ENCODE results near the gene CALM3.
A peak's percentile ranks its signal among the peaks of the same experiment; 100 is the strongest.
"Not testable (repeated sequence)": the region's sequence is repeated elsewhere in the genome, so short reads cannot be mapped to it uniquely, and the experiment has no call there.

The CALM3 gene

DNA sequence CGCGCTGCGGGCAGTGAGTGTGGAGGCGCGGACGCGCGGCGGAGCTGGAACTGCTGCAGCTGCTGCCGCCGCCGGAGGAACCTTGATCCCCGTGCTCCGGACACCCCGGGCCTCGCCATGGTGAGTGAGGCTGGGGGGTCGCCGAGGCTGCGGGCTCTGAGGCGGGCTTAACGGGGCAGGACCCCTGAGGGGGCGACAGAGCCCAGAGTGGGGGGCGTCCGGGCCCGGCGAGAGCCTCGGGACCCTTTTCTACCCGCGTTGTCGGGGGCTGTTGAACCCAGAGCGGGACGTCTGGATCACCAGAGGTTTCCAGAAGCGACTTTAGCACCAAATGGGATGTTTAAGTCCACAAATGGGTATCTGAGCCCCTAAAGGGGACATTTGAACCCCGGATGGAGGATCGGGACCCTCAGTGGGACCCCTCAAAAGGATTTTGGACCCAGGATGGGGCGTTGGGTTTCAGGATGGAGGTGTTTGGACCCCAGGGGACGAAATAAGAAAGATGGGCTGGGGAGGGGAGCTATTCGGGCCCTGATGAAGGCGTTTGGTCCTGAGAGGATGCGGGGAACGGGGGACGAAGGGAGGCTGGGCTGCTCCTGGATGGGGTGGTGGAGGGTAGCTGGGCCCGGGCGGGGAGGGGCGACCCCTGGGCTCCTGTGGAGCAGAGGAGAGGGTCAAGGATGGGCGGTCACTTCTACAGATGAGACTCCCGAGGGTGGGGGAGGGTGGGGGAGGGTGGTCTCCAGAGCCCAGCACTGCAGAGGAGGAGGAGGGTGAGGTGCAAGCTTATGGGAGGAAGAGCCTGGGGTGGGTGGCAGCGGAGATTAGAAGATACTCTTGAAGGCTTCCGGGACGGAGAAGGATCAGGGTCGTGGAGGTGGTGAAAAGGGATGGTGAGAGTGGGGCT lies at the start of gene CALM3:
Gene CALM3 (plus strand): TSS at position 13 of the 907 bp plus-strand sequence. CDS start 105 bp downstream, at position 118.
- no peak for DNase-seq

DNA sequence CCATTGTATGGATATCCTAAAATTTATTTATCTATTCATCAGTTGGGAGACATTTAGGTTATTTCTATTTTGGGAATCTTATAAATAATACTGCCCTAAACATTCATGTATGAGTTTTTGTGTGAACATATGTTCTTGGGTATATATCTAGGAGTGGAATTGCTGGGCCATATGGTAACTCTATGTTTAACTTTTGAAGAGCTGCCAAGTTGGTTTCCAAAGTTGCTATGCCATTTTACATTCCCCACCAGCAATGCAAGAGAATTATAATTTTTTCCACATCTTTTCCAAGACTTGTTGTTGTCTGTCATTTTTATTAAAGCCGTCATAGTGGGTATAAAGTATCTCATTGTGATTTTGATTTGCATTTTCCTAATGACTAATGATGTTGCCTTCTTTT lies 48.2 kb upstream of the CALM3 start:
- DNase-seq = no peak

DNA sequence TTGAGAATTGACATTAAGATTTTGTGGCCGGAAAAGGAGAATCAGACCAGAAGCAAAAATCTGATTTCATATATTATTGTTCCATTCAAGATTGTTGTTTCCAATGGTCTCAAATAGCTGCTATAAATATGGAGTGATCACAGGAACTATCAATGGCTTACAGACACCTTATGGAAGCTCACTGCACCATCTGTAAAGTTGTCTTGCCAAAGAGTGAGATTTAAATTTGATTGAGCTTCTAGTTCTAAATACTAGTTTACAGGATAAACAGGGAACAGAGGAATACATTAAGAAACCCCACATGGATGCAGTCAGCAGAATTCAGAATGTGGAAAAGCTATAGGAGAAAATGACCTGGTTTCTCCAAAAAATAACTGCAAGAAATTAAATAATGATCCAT lies 47.0 kb upstream of the CALM3 start:
- no peak for DNase-seq

DNA sequence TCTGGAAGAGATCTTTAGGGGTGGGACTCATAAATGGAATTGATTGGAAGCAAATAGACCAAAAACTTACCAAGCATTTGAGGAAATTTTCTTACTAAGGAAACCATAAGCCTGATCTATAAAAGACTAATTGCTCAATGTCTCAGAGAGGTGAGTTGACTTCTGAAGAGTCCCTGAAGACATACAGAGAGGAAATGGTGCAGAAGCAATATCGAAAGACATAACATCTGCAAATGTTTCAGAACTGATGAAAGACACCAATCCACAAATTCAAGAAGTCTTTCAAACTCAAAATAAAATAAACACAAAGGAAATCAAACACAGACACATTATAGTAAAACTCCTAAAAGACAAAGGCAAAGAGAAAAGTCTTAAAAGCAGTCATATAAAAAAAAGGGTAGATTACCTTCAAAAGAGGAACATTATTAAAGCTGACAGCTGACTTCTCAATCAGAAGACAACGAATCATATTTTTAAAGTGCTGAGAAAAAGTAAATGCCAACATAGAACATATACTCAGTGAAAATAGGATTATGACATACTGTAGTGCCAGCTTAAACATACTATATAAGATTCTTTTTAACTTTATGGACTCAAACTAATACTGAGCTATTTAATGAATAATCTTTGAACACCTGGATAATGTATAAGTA lies 45.4 kb upstream of the CALM3 start:
- DNase-seq = no peak

DNA sequence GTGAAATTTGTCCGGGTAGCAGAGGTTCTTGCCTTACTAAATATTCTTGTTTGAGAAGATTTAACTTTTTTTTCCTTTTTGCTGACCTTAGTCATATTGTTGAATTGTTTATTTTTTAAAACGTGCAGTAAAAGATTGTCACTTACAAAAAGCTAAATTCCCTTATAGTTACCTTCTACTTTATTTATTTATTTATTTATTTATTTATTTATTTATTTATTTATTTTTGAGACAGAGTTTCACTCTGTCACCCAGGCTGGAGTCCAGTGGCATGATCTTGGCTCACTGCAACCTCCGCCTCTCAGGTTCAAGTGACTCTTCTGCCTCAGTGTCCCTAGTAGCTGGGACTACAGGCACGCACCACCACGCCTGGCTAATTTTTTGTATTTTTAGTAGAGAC lies 44.7 kb upstream of the CALM3 start:
- not testable (repeated sequence) for DNase-seq

DNA sequence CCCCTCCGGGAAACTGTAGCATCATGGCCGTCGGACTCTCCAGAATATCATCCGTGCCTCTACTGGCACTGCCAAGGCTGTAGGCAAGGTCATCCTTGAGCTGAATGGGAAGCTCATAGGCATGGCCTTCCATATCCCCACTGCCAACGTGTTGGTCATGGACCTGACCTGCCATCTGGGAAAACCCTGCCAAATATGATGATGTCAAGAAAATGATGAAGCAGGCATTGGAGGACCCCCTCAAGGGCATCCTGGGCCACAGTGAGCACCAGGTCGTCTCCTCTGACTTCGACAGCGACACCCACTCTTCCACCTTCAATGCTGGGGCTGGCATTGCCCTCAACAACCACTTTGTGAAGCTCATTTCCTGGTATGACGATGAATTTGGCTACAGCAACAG lies 41.9 kb upstream of the CALM3 start:
- DNase-seq = no peak

DNA sequence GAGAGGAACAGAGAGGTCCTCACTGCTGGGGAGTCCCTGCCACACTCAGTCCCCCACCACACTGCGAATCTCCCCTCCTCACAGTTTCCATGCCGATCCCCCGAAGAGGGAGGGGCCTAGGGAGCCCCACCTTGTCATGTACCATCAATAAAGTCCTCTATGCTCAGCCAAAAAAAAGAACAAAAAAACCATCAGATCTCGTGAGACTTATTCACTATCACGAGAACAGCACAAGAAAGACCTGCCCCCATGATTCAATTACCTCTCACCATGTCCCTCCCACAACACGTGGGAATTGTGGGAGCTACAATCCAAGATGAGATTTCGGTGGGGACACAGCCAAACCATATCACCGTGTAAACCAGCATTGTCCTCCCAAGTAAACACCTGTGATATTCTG lies 41.5 kb upstream of the CALM3 start:
- not testable (repeated sequence) for DNase-seq

DNA sequence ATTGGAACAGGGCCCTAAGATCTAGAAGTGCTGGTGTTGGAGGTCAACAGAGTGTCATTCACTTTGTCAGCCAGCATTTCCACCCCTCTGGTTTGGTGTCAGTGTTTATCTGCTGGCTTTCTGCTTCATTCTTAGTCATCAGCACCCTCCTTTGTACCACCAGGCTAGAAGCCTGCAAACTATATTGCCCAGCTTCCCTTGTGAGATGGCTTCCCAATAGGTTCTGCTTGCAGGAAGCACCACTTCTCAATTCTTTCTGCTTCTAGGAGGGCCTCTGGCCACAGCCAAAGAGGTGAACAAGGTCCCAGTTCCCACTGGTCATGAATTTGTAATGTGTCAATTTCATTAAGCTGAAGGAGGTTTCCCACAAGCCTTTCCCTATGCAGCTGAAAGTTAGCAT lies 36.4 kb upstream of the CALM3 start:
- DNase-seq = no peak

DNA sequence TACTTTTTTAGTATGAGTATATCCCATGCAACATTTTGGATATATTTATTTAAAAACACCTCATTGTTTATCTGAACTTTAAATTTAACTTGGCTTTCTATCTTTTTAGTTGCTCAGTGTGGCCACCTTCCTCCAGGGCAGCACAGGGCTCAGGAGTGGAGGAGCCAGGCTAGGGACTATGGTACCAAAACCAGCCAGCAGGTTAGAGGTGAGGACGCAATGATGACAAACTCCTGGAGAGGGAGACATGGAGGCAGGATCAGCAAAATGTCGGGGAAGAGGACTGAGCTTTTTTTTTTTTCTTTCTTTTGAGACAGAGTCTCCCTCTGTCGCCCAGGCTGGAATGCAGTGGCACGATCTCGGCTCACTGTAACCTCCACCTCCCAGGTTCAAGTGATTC lies 29.6 kb upstream of the CALM3 start:
- peak; percentile 4 for DNase-seq

DNA sequence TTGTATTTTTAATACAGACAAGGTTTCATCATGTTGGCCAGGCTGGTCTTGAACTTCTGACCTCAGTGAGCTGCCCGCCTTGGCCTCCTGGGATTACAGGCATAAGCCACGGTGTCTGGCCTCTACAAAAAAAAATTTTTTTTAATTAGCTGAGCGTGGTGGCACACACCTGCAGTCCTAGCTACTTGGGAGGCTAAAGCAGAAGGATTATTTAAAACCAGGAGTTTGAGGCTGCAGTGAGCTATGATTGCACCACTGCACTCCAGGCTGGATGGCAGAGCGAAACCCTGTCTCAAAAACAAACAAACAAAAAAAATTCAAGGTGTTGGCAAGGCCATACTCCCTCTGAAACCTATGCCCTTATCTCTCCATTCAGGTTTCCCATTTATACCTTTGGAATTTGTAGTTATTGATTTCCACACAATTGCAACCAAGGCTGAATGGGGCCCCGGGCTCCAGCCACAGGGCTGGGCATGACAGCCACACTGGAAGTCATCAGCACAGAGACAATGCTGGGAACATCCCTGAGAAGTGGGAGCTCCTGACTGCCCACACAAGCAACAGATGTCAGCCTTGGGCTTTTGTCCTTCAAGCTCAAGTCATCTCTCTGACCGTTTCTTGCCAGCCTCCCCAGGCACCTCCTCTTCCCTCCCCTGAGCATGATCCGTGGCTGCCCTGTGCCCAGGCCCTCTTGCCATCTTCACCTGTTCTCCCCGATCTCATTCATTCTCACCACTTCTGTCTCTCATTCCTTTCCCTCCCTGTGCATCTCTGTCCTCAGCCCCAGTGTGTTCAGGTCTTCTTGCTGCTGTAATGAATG lies 27.2 kb upstream of the CALM3 start:
- no peak for DNase-seq

DNA sequence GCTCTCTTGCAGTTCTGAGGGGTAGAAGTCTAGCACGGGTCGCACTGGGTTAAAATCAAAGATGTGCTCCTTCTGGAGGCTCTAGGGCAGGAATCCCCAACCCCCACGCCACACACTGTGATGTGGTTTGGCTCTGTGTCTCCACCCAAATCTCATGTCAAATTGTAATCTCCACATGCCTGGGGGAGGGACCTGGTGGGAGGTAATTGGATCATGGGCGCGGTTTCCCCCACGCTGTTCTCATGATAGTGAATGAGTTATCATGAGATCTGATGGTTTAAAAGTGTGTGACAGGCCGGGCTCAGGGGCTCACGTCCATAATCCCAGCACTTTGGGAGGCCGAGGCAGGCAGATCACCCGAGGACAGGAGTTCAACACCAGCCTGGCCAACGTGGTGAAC lies 26.6 kb upstream of the CALM3 start:
- DNase-seq = no peak

DNA sequence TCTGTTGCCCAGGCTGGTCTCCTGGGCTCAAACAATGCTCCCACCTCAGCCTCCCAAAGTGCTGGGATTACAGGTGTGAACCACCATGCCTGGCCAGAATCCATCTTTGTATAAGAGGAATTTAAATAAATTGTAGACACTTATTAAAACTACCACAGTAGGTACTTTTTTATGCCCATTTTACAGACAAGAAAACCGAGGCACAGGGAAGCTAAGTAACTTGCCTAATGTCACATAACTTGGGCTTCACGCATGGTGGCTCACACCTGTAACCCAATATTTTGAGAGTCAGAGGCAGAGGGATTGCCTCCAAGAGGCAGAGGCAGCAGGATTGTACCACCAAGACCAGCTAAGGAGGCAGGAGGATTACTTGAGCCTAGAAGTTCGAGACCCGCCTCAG lies 22.7 kb upstream of the CALM3 start:
- no peak for DNase-seq

DNA sequence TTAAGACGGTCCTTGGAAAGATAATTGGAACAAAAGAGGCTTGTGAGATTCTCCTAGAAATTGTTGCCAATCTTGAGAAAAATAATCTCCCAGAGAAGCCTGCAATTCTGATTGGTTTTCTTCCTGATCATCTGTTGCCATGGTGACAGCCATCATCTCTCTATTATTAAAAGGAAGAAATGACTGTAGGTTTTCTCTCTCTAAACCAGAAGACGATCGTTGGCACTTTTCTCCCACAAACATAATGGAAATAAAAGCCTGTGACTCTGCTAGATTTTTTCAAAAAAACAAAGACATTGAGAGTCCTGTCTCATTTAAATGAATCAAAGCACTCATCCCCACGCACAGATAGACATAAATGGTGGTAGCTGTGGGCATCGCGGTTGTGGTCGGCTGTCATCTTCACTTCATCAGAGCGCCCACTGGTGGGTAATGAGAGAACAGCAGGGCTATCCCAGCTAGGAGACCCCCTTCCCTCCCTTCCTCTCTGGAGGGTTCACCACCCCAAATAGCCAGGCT lies 21.7 kb upstream of the CALM3 start:
- peak; percentile 27 for DNase-seq

DNA sequence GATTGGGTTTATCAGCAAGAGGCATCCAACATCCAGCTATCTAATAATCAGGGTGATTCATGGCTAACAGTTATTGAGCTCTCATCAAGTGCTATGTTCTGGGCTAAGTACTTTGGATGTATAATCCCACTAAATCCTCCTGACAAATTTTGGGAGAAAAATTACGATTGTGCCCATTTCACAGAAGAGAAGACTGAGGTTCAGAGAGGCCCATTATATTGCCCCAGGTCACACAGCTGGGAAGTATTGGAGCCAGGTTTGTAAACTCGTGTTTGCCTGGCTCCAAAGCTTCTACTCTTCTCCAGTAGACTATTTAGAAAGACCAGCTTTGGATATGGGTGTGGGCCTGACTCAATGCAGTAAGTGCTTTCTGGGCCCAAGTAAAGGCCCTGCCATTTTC lies 20.9 kb upstream of the CALM3 start:
- DNase-seq = no peak

DNA sequence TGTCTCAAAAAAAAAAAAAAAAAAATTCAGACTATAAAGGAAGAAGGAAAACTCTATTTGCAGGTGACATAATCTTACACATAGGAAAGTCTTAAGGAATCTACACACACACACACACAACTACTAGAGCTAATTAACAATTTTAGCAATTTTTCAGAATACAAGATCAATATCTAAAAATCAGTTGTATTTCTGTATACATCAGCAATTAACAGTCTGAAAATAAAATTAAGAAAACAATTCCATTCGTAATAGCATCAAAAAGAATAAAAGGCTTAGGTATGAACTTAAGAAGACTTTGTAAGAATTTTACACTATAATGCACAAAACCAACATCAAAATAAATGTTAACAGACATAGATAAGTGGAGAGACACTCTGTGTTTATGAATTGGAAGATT lies 15.6 kb upstream of the CALM3 start:
- DNase-seq = no peak

DNA sequence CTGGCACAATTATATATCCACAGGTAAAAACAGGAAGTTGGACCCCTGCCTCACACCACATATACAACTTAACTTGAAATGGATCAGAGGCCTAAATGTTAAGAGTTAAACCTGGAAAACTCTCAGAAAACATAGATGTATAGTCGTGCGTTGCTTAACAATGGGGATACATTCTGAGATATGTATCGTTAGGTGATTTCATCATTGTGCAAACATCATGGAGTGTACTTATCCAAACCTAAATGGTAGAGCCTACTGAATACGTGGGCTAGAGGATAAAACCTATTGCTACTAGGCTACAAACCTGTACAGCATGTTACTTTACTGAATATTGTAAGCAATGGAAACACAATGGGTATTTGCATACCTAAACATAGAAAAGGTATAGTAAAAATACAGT lies 14.8 kb upstream of the CALM3 start:
- DNase-seq = no peak

DNA sequence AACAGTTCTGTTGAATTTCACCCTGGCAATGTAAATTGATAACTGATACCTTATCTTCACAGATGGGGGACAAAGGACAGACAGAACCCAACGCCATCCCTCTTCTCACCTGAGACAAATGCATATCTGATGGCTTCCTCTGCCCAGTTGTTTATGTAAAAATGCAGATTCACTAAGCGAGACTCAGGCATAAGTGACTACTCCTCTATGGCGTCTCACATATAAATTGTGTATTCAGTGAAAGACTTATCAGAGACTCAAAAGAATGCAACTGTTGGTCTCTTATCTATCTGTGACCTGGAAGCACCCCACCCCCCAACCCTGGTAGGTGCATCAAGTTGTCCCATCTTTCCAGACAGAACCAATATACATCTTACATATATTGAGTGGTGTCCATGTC lies 13.3 kb upstream of the CALM3 start:
- no peak for DNase-seq

DNA sequence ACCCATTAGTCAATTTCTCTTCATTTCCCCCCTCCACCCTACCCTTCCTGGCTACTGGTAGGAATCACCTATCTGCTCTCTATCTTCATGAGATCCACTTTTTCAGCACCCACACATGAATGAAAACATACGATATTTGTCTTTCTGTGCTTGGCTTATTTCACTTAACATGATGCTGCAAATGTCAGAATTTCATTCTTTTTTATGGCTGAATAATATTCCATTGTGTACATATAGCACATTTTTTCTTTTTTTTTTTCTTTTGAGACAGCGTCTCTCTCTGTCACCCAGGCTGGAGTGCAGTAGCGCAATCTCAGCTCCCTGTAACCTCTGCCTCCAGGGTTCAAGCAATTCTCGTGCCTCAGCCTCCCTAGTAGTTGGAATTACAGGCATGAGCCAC lies 9.9 kb upstream of the CALM3 start:
- DNase-seq = no peak

DNA sequence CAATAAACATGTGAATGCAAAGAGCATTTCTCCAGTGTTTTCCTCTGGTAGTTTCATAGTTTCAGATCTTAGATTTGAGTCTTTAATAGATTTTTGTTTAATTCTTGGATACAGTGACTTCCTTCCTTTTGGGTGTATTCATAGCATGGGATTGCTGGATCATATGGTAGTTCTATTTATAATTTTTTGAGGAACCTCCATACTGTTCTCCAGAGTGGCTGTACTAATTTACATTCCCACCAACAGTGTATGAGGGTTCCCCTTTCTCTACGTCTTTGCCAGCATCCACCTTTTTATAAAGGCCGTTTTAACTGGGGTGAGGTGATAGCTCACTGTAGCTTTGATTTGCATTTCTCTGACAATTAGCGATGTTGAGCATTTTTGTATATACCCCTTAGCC lies 9.3 kb upstream of the CALM3 start:
- DNase-seq = no peak

DNA sequence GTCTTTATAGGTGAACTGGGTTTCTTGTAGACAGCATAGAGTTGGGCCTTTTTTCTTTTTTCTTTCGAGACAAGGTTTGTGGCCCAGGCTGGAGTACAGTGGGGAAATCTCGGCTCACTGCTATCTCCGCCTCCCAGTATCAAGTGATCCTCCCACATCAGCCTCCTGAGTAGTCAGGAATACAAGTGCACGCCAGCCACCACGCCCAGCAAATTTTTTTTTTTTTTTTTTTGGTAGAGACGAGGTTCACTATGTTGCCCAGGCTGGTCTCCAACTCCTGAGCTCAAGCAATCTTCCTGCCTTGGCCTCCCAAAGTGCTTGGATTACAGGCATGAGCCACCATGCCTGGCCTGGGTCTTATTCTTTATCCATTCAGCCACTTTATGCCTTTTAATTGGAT lies 5.1 kb upstream of the CALM3 start:
- DNase-seq = no peak

DNA sequence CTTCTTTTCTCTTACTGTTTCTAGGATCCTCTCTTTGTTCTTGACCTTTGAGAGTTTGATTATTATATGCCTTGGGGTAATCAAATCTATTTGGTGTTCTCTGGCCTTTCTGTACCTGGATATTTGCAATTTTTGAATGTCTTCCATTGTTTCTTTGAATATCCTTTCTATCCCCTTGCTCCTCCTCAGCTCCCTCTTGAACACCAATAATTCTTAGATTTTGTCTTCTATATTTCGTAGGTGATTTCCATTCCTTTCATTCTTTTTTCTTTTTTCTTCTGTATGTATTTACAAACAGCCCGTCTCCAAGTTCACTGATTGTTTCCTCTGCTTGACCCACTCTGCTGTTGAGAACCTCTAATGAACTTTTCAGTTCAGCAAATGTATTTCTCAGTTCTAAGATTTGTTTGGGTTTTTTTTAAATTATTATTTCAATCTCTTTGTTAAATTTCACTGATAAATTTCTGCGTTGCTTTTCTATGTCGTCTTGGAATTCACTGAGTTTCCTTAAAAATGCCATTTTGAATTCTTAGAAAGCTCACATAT lies 2.7 kb upstream of the CALM3 start:
- DNase-seq = no peak

DNA sequence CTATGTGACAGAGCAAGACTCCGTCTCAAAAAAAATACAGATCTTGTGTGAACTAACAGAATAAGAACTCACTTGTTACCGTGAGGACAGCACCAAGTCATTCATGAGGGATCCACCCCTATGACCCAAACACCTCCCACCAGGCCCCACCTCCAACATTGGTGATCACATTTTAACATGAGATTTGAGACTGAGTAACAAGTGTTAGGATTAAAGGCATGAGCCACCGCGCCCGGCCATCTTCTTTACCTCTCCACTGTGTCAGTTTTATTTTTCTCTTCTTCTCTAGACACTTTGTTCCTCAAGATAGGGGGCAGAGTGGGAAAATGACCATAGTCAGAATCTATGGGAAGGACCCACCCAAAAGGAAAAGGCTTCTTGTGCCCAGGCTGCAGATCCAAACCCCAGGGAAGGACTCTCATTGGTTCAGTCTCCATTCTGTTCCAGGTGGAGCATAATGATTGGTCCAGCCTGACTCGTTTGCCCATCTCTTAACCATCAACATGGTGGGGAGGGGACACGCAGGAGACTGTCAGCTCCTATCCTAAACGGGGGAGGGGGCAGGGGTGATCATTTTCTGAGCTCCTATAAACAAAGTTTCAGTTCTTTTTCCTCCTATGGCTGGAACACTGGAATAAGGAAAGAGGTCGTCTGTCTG lies 1.3 kb upstream of the CALM3 start:
- DNase-seq = no peak
